Measurements from ENCODE around the gene APRT.
A peak's percentile ranks its signal among the peaks of the same experiment; 100 is the strongest.

APRT gene

DNA sequence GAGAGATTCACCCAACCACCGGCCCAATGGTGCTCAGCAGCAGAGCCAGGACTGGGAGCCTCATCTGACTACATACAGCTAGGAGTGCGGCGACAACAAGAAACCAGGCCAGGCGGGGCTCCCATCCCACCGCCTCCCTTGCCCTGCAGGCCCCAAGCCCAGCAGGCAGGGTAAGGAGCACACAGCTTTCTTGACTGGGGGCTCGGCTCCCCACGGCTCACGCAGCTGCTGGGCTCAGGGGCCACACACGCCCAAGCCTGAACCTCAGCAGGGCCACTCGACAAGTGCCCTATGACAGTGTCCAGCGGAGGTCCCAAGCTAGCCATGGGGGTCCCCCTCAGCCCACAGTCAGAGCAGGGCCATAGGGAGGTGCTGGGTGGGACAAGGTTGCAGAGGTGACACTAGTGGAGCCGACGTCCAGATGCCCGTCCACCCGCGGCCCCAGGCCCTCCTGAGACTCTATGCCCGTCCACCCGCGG is 40.4 kb downstream of the APRT start:
- no peak for DNase-seq

DNA sequence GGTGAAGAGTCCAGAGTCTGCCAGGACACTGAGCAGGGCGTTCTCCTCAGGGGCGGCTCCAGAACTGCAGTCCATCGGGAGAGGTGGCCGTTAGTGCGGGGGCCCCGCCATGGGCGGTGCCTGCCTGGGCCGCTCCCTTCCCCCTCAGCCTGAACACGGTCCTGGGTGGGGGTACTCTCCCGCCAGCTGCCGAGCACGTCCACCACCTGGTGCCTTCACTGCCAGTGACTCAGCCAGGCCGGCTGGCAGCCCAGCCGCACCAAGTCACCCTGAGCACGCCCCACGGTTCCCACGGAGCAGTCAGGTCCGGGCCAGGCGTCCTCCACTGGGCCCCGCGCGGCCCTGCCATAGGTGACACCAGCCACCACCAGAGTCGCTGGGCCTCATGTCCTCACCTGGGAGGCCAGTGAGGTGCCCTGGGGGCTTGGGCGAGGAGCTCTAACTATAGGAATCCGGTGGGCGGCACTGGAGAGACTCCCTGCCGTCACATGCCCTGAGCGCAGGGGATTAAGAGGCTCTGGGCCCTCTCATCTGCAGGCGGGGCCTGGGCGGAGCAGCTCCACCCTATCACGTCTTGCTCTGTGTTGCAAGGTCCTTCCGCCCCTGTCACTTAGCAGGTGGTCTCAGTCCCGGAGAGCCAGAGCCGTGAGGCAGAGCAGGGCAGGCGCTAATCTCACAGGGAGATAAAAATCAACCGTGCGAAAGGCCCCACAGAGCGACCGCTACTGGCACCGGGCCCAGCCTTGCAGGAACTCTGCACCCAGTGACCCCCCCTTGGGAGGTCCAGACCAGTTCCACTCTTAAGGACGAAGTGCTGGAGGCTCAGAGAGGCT is 41.1 kb downstream of the APRT start:
- DNase-seq, result peak in 1 of 2 donors; percentile 49

DNA sequence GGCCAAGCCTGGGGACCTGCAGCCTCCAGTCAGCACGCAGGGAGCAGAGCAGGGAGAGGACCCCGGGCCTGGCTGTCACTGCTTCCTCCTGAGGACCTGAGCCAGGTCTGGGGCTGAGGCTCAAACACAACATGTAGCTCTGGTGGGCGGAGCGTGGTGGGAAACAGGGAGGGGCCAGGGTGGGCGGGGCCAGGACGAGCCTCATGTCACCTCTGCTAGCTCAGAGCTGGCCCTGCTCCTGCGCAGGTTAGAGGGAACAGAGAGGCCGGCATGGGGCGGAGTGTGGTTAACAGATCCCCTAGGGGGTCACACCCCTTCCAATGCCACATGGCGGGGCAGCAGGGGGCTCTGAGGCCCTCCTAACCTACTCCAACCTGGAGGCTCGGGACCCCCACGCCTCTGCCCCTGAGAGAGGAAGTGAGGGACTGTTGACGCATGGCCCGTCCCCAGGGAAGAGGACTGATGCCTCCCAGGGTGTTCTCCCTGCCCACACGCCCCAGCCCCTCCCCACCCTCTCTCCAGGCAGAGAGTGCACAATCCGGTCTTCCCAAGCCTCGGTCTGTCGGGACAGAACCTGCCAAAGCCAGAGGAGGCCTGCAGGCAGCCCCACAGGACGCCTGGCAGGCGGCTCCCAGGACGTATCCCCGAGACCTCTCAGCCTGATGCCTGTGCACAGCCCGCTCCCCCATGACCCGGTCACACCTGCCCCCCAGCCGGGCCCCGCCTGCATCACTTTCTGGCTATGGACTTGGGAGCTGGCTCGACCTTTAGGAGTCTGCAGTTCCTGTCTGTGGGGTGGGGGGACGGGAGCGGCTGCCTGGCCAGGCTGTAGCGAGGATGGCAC is 41.9 kb downstream of the APRT start:
- peak in 1 of 2 donors; percentile 41 for DNase-seq

DNA sequence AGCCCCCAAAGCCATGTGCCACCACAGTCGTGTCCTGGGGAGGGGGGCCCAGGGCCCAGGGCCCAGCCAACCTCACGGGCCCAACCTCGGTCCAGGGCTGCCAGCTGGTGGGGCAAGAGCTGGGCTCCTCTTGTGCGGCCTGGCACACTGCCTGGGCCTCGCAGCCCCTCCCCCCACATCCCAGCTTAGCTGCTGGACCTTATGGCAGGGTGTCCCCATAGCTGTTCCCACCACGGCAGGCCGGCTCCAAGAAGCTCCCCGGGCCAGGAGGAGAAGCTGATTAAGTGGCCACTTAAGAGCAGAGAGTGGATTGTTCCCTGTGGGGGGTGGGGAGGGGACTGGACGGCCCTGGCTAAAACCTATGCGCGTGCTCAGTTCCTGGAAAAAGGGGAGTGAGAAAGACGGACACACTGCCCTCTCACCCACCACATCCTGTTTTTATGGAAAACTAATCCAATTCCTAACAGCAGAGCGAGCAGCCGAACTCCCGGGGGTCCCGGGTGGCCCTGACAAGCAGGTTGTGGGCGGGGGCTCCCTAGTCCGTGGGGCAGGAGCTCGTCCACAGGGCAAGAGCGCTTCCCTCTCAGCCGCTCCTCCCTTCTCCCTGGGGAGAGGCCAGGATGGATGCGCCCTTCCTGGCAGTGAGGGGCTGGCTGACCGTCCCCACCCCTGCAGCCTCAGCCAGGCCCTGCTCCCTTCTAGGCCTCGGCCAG is 43.5 kb downstream of the APRT start:
- DNase-seq, result no peak

DNA sequence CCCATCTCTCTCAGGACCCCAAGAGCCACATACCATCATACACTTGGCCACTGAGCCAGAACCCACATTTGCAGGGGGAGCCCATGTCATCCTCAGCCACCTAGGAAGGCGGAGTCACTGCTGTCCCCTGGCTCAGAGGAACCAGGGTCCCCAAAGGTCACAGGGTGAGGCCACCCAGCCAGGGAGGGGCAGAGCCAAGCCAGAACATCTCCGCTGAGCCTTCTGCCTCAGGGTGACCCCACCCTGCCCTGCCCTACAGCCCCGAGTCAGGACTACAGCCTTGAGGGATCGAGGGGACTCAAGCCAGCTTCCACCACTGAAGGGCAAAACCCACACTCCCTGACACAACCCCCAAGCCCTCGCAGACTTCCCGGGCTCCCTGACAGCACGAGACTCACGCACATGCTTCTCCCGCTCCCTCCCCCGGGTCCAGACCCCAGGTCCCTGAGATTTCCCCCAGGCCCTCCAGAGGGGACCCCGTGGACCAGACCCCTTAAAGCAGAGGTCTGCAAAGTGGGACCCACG is 44.1 kb downstream of the APRT start:
- DNase-seq, result no peak

DNA sequence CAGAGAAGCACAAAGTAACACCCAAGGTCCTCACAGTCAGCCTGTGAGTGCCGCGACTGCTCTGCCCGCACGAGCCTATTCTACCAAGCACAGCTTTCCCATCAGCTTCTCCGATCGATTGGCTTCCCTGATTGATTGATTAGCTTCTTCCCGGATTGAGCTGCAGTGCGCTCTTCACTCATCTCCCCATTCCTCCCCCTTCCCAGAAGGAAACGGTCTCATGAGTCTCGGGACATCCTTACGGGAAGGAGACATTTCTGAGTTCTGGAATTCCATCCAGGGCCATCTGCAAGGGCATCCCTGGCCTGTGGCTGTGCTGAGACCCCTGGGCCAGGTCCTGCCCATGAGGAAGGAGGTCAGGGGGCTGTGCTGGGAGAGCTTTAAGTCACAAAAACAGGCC is 44.8 kb downstream of the APRT start:
- no peak for DNase-seq

DNA sequence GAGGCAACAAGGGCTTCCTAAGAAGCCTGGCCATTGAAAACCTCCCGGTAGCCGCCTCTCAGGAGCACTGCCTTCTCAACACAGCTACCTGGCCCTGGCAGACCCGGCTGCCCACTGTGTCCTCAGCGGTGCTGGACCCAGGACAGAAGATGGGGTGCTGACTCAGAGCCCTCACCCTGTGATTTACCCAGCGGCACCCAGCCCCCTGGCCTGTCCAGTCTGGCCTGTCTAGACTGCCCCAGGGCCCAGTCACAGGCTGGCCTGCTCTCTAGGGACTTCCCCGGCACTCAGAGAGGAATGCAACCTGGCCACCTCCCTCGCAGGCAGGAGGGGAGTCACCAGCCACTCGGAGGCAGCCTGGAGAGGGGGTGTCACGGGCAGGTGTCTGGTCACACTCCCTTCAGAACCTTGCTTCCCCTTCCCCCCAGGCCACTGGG is 46.8 kb downstream of the APRT start:
- DNase-seq, result no peak

DNA sequence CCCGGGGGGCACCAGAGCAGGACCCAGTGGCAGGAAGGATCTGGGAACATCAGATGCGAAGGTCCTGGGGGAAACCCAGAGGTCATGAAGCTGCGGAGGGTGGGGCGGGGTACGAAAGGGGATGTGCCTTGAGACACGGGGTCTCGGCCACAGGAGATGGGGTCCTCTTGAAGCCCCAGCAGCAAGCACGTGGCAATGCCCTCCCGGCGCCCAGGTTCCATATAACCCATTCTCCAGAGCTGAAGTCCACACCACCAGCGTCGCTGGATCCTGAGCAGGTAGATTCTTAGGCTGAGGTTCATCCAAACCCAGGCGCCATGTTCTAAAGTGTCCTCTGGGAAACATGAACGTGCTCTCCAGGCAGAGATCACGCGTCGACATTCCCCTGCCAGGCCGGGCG is 47.6 kb downstream of the APRT start:
- no peak for DNase-seq

DNA sequence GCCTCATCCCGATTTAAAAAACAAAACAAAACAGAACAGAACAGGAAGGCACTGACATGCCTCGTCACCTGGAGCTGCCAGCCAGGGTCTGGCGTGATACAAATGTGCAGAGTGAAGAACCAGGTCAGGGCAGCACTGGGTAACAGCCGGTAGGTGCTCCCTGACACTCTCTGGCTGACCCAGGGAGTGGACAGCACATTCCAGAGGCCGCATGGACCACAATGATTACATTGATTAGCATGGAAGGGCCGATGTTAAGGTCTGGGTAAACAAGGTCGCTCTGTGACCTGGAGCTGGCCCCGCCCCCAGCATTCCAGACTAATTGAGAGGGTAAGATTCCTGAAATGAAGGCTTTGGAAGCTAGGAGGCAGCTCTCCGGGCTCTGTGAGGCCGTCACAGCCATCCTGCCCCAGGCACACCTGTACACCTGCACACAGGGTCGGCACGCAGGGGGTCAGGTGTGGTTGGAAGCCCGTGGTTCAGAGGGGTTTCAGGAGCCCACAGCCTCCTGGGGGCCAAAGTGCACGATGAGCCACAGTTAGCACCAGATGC is 48.1 kb downstream of the APRT start:
- DNase-seq, result no peak

DNA sequence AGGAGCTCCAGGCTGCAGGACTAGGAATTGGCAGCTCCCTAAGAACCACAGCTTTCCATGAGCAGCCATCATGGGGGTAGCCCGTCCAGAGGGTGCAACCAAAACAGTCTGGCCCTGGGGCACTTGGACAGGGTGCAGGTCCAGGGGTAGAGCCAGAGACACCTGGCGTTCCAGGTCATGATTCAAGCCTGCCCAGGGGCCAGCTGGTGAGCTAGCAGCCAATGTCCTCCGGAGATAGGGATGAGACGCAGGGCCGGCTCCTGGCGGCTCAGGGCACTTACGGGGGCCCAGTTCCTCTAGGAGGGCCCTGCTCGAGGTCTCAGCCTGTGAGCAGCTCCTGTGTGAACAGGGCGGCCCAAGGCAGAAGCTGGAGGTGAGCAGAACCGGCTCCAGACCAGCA is 48.8 kb downstream of the APRT start:
- no peak for DNase-seq

DNA sequence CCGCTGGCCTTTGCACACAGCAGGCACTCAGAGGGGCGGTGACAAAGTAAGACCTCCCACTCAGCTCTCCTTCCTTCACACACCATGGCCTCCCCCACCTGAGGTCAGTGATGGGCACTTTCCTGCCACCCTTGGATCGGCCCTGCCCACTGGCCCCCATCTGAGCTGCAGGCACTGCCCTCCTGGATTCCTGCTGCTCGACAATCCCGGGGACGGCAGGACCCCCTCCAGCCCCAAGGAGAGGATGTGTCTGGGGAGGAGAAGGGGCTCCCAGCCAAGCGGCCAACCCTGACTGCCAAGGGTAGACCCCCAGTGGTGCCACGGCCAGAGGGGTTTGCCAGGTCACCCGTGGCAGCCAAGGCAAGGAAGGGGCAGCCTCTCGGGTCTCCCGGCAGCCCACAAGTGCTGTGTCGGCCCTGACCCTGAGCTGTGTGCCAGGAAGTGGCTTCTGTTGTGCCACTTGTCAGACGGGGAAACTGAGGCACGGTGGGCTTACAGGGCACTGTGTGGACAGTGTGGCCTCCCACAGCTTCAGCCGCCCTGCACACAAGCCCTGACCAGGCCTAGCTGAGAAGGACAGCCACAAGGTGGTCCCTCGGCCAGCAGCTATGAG is 49.4 kb downstream of the APRT start:
- no peak for DNase-seq

DNA sequence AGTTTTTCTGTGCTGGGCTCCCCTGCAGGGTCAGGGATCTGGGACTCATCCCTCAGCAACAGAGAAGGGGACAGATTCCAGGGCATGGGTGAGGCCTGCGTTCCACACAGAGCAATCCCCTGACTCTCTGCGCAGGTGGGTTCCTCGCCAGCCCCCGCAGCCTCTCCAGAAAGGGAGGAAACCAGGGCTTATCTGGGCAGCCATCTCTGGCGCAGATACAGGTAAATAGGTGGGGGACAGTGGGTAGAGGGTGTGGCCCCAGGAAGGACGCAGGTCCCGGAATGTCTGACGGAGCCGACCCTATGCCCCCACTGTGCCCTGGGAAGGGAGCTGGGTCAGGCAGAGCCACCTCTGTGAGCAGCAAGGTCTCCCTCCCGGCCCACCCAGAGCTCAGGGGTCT is 49.9 kb downstream of the APRT start:
- DNase-seq, result no peak

DNA sequence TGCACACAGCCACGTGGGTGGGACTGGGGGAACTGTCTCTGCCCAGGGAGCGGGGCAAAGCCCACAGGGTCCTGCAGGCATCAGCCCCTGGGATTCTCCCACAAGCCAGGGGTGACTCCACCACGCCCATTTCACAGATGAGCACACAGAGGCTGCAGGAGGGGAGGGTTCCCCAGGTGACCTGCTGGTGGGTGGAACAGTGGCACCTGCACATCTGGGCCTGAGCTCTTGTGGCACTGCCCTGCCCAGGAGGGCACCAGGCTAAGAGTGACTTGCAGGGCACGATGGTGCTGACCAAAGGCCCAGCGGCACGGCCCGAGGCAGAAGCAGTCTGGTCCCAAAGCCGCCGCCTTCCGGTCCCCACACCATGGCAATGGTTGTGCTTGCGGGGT is 50.6 kb downstream of the APRT start:
- DNase-seq, result no peak

DNA sequence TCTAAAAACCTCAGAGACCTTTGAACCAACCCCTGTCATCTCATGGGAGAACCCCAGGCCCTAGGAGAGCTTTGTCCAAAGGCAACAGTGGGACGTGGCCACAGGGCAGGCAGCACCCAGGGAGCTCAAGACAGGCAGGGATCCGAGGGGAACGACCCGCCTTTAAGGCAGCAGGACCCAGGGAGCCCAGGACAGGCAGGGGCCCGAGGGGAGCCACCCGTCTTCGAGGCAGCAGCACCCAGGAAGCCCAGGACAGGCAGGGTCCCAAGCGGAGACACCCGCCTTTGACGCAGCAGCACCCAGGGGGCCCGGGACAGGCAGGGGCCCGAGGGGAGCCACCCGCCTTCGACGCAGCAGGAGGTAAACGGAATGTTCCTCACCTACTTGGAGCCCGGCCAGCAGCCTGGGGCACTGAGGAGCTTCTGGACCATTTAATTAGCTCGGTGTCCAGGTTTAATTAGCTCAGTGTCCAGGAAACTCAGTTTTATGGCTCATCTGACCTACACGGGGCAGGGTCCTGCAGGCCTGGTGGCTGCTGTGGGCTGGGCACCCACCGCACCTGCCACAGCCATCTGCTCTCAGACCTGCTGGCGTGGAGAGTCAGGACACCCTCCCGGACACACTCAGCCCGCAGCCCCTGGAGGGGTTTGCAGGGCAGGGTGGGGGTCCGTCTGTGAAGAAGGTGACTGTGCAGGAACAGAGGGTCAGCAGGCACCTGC is 51.1 kb downstream of the APRT start:
- DNase-seq, result no peak

DNA sequence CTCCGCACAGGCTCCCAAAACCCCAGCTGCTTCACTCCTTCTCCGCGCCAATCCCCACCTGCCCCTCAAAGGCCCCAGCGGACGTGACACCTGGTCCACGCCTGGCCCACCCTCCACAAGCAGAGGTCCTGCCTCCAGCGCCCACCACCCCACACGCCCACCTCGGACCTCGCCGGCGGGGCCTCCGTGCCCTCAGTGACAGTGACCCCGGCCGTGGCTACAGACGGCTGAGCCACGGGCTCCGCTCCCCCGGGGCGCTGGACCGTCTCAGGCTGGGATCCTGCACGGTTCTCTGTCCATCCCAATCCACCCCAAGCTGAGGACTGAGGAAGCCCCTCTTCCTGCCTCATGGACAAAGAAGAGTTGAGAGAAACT is 51.8 kb downstream of the APRT start:
- no peak for DNase-seq
